SK-N-SH (cell line): ENCODE results near the gene NR6A1. TPM values are rescaled to one million over a fixed set of nuclear protein-coding genes. Genes with fewer than 3 reads are reported as not detected.
A peak's percentile ranks its signal among the peaks of the same experiment; 100 is the strongest.

Source experiments
- CTCF ChIA-PET: fragments of 300-600, 350-600 bp; formaldehyde crosslinking; extraction: SDS; loops from one replicate; lab custom pipeline; 2021; lab: Yijun Ruan, JAX
- POLR2A ChIA-PET: fragments of 350-600 bp; sonication (Branson Sonifier 250); formaldehyde crosslinking; extraction: SDS; loops from one replicate; lab custom pipeline; 2020; ENCODE audit warnings: antibody characterized with exemption, inconsistent platforms; lab: Yijun Ruan, JAX
- DNase-seq: peaks from one replicate; pipeline ENCODE4 v3.0.0; 2012
- H2AFZ ChIP-seq: fragments of 200-600 bp; sonication (generic); 2 replicates; pipeline ENCODE4 v1.8.1; 2016; ENCODE audit warnings: antibody characterized with exemption, mild to moderate bottlenecking, low read depth
- H3F3A ChIP-seq: fragments of 200-600 bp; sonication (generic); replicated peaks from 2 replicates; pipeline ENCODE3; 2016; ENCODE audit warnings: antibody characterized with exemption, mild to moderate bottlenecking; ENCODE audit not compliant: insufficient read depth
- H3K27ac ChIP-seq, 2 experiments: fragments of 200-500 bp in 1 of 2; fragments of 200-600 bp in 1 of 2; sonication (Bioruptor generic) in 1 of 2; sonication (generic), shearing (Covaris generic) in 1 of 2; 2 replicates each; pipeline versions ENCODE4 v1.5.1 to v1.6.1; 2014 to 2016; ENCODE audit warnings: low read depth in 2 of 2, inconsistent platforms in 1 of 2, low read length in 1 of 2, mild to moderate bottlenecking in 1 of 2, mixed read lengths in 1 of 2
- H3K27me3 ChIP-seq: fragments of 200-600 bp; sonication (generic), shearing (Covaris generic); 2 replicates; pipeline ENCODE4 v1.6.1; 2016; ENCODE audit warnings: mixed run types; ENCODE audit not compliant: insufficient read depth
- H3K36me3 ChIP-seq, 2 experiments: fragments of 200-500 bp in 1 of 2; fragments of 200-600 bp in 1 of 2; sonication (Bioruptor generic) in 1 of 2; sonication (generic) in 1 of 2; replicated peaks in 1 of 2; 2 replicates each; pipeline versions ENCODE3 to v1.5.1; 2014 to 2016; ENCODE audit warnings: low read length in 1 of 2, mild to moderate bottlenecking in 1 of 2; ENCODE audit not compliant: insufficient read depth in 2 of 2, control insufficient read depth in 1 of 2
- H3K4me1 ChIP-seq, 2 experiments: fragments of 200-500 bp in 1 of 2; fragments of 200-600 bp in 1 of 2; sonication (Bioruptor generic) in 1 of 2; sonication (generic), shearing (Covaris generic) in 1 of 2; 2 replicates each; pipeline versions ENCODE4 v1.5.1 to v1.6.1; 2014 to 2016; ENCODE audit warnings: low read depth in 1 of 2, low read length in 1 of 2, mixed run types in 1 of 2; ENCODE audit not compliant: insufficient read depth in 2 of 2, control insufficient read depth in 1 of 2
- H3K4me2 ChIP-seq: fragments of 200-600 bp; sonication (generic), shearing (Covaris generic); 2 replicates; pipeline ENCODE4 v1.6.1; 2017; ENCODE audit warnings: mixed run types
- H3K4me3 ChIP-seq, 2 experiments: fragments of 200-500 bp in 1 of 2; fragments of 200-600 bp in 1 of 2; sonication (Bioruptor generic) in 1 of 2; sonication (generic), shearing (Covaris generic) in 1 of 2; 2 replicates each; pipeline versions ENCODE4 v1.5.1 to v1.8.1; 2014 to 2016; ENCODE audit warnings: low read depth in 2 of 2, inconsistent platforms in 1 of 2, low read length in 1 of 2, mild to moderate bottlenecking in 1 of 2, mixed read lengths in 1 of 2, moderate library complexity in 1 of 2
- H3K79me2 ChIP-seq: fragments of 200-600 bp; sonication (generic); 2 replicates; pipeline ENCODE4 v1.8.1; 2017; ENCODE audit warnings: mild to moderate bottlenecking; ENCODE audit not compliant: insufficient read depth
- H3K9ac ChIP-seq: fragments of 200-600 bp; sonication (generic); 2 replicates; pipeline ENCODE4 v1.6.1; 2017; ENCODE audit warnings: mixed run types
- H3K9me2 ChIP-seq: fragments of 200-600 bp; sonication (generic); 2 replicates; pipeline ENCODE4 v1.6.1; 2017; ENCODE audit warnings: mixed run types
- H3K9me3 ChIP-seq: fragments of 200-600 bp; sonication (generic); 2 replicates; pipeline ENCODE4 v1.6.1; 2017; ENCODE audit warnings: mixed run types, mild to moderate bottlenecking, moderate library complexity
- H4K20me1 ChIP-seq: fragments of 200-600 bp; sonication (generic); 2 replicates; pipeline ENCODE4 v1.6.1; 2017; ENCODE audit warnings: mild to moderate bottlenecking, mixed run types; ENCODE audit not compliant: insufficient read depth
- CHD2 ChIP-seq: fragments of 150-350 bp; IDR thresholded peaks from 2 replicates; pipeline ENCODE4 v1.6.1; 2018; ENCODE audit warnings: low read length; ENCODE audit not compliant: partially characterized antibody
- EP300 ChIP-seq, 2 experiments: IDR thresholded peaks; 2 replicates each; pipeline versions ENCODE4 v1.4.0 to v1.6.1; 2012; ENCODE audit warnings: borderline replicate concordance in 1 of 2, low read depth in 1 of 2, low read length in 1 of 2
- EZH2phosphoT487 ChIP-seq: fragments of 200-600 bp; sonication (generic); IDR thresholded peaks from 2 replicates; pipeline ENCODE4 v1.6.1; 2017; ENCODE audit warnings: low read depth, mixed run types, mild to moderate bottlenecking, antibody characterized with exemption, moderate library complexity, borderline replicate concordance
- FOSL2 ChIP-seq: IDR thresholded peaks from 2 replicates; pipeline ENCODE4 v1.4.0; 2012; ENCODE audit warnings: low read depth, mild to moderate bottlenecking, moderate library complexity, borderline replicate concordance
- FOXJ3 ChIP-seq: sonication (generic); formaldehyde crosslinking; IDR thresholded peaks from 2 replicates; pipeline ENCODE4 v1.5.1; 2020; ENCODE audit warnings: mild to moderate bottlenecking, missing genetic modification reagents
- GABPA ChIP-seq: IDR thresholded peaks from 2 replicates; pipeline ENCODE4 v1.4.0; 2012; ENCODE audit warnings: low read depth, mild to moderate bottlenecking
- GATA2 ChIP-seq: sonication (generic); formaldehyde crosslinking; IDR thresholded peaks from 2 replicates; pipeline ENCODE4 v1.5.0; 2020; ENCODE audit warnings: mild to moderate bottlenecking, missing genetic modification reagents
- MAX ChIP-seq: IDR thresholded peaks from 2 replicates; pipeline ENCODE4 v1.4.0; 2012; ENCODE audit warnings: low read depth
- MEF2A ChIP-seq: IDR thresholded peaks from 2 replicates; pipeline ENCODE4 v1.4.0; 2012; ENCODE audit warnings: low read depth, borderline replicate concordance
- MXI1 ChIP-seq: IDR thresholded peaks from 2 replicates; pipeline ENCODE4 v1.6.1; 2012; ENCODE audit warnings: mild to moderate bottlenecking, low read depth, low read length, improper control_type of control experiment
- NRF1 ChIP-seq: IDR thresholded peaks from 2 replicates; pipeline ENCODE4 v1.6.1; 2012; ENCODE audit warnings: low read depth, mild to moderate bottlenecking, low read length
- RAD21 ChIP-seq: IDR thresholded peaks from 2 replicates; pipeline ENCODE4 v1.6.1; 2012; ENCODE audit warnings: mild to moderate bottlenecking, low read length
- REST ChIP-seq: IDR thresholded peaks from 2 replicates; pipeline ENCODE4 v1.6.1; 2012; ENCODE audit warnings: mild to moderate bottlenecking, low read depth, low read length, moderate library complexity
- RXRA ChIP-seq: IDR thresholded peaks from 2 replicates; pipeline ENCODE4 v1.4.0; 2012; ENCODE audit warnings: low read depth, mild to moderate bottlenecking, borderline replicate concordance
- TCF12 ChIP-seq: IDR thresholded peaks from 2 replicates; pipeline ENCODE4 v1.4.0; 2012
- TEAD4 ChIP-seq: IDR thresholded peaks from 2 replicates; pipeline ENCODE4 v1.4.0; 2012; ENCODE audit warnings: mild to moderate bottlenecking, borderline replicate concordance; ENCODE audit not compliant: insufficient read depth
- YY1 ChIP-seq: IDR thresholded peaks from 2 replicates; pipeline ENCODE4 v1.4.0; 2012; ENCODE audit warnings: low read depth, mild to moderate bottlenecking
- WGBS: methylation state at CpG from one replicate; pipeline ENCODE4 v1.1.6; 2017; ENCODE audit warnings: low lambda C conversion rate; 5-methylcytosine and 5-hydroxymethylcytosine counted together
- polyA plus RNA-seq, 3 experiments: library from polyadenylated mRNA; depleted of rRNA; stranded (reverse); fragments of >200 nt; gene quantifications; 2 replicates each; pipeline ENCODE4 v1.2.3, GENCODE V29; 2012
- TF ChIP-seq, protein P1 (sequence below): fragments of 200-600 bp; sonication (generic); IDR thresholded peaks from 2 replicates; pipeline ENCODE4 v1.6.1; 2017; ENCODE audit warnings: antibody characterized with exemption, mild to moderate bottlenecking, moderate library complexity

Gene NR6A1
- polyA plus RNA-seq, 1 of the 3 experiments (the other 2 are of a cell fraction): 1.2 TPM

GRCh38 chr9:124758061-124758460 lies 13.1 kb downstream of the NR6A1 start:
- H3F3A ChIP-seq: peaks cover 12% of the 10 kb centered on the region
- H3K27me3 ChIP-seq: no peaks in the 10 kb centered on the region
- POLR2A ChIA-PET: no interaction called here
- H3K9ac ChIP-seq: no peak overlapping the region
- H4K20me1 ChIP-seq: no peaks in the 10 kb centered on the region
- TF ChIP-seq REST (no peak), FOXJ3 (CRISPR knock-in tag) (no peak), MAX (no peak), FOSL2 (no peak), RAD21 (no peak), MXI1 (no peak), TCF12 (no peak), CHD2 (no peak), GATA2 (CRISPR knock-in tag) (no peak), GABPA (no peak), MEF2A (no peak), YY1 (no peak), EP300 (IDR thresholded peaks at IDR 0.05; ENCODE audit: borderline replicate concordance in 1 of 2, low read depth in 1 of 2, low read length in 1 of 2) (no peak), NRF1 (no peak), EZH2phosphoT487 (no peak), TEAD4 (no peak), RXRA (no peak)
- TF ChIP-seq, protein P1, sequence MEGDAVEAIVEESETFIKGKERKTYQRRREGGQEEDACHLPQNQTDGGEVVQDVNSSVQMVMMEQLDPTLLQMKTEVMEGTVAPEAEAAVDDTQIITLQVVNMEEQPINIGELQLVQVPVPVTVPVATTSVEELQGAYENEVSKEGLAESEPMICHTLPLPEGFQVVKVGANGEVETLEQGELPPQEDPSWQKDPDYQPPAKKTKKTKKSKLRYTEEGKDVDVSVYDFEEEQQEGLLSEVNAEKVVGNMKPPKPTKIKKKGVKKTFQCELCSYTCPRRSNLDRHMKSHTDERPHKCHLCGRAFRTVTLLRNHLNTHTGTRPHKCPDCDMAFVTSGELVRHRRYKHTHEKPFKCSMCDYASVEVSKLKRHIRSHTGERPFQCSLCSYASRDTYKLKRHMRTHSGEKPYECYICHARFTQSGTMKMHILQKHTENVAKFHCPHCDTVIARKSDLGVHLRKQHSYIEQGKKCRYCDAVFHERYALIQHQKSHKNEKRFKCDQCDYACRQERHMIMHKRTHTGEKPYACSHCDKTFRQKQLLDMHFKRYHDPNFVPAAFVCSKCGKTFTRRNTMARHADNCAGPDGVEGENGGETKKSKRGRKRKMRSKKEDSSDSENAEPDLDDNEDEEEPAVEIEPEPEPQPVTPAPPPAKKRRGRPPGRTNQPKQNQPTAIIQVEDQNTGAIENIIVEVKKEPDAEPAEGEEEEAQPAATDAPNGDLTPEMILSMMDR: no peak
- DNase-seq: no peak
- peaks cover 4 to 54% of the 10 kb centered on the region in 2 experiments for H3K4me1 ChIP-seq
- peak overlapping the region; percentile 35 for H3K4me2 ChIP-seq
- H3K4me3 ChIP-seq: no peak overlapping the region
- no peaks in the 10 kb centered on the region for H3K9me2 ChIP-seq
- CTCF ChIA-PET: interaction anchor here (0.6 to 10.3 kb wide), 10 partner anchors 8 to 339 kb away, joined by 5 to 78 read pairs (median 7); partner anchors contain the start of genes NR6A1, OLFML2A and WDR38
- H3K36me3 ChIP-seq: no peaks in the 10 kb centered on the region
- WGBS: 48% methylated on average over 3 of the region's 3 CpGs
- peaks cover 59% of the 10 kb centered on the region for H3K79me2 ChIP-seq
- H3K27ac ChIP-seq: peak overlapping the region in 1 of 2 experiments; percentile 13; a peak in 1 of 4 replicates
- no peaks in the 10 kb centered on the region for H3K9me3 ChIP-seq
- H2AFZ ChIP-seq: peak overlapping the region; percentile 28; the same call in 1 of the 2 replicates
